GM23338 (cell line): Measurements from ENCODE around the gene MAMDC2. TPM values are rescaled to one million over a fixed set of nuclear protein-coding genes. Genes with fewer than 3 reads are reported as not detected.
"Not testable (repeated sequence)": the region's sequence is repeated elsewhere in the genome, so short reads cannot be mapped to it uniquely, and the experiment has no call there.

Experiments
- ATAC-seq: fragments of 200-7000 bp; cut with Tn5 transposase; 3 replicates; pipeline ENCODE4 v1.9.1; 2020
- DNase-seq: peaks from one replicate; pipeline ENCODE4 v3.0.0-alpha.2; 2015; ENCODE audit warnings: low spot score
- H2AFZ ChIP-seq: fragments of 200-600 bp; sonication (generic); 2 replicates; pipeline ENCODE4 v1.8.0; 2016; ENCODE audit warnings: antibody characterized with exemption, mild to moderate bottlenecking, moderate library complexity
- H3F3A ChIP-seq: fragments of 200-600 bp; sonication (generic); replicated peaks from 2 replicates; pipeline ENCODE4 v1.8.0; 2017; ENCODE audit warnings: antibody characterized with exemption, mixed run types, low read depth
- H3K27ac ChIP-seq: fragments of 200-600 bp; sonication (generic); 2 replicates; pipeline ENCODE4 v1.6.1; 2016; ENCODE audit warnings: low read depth
- H3K27me3 ChIP-seq: fragments of 200-600 bp; sonication (generic); 2 replicates; pipeline ENCODE4 v1.8.0; 2016; ENCODE audit warnings: mild to moderate bottlenecking, mixed run types, moderate library complexity; ENCODE audit not compliant: insufficient read depth
- H3K36me3 ChIP-seq: fragments of 200-600 bp; sonication (generic); 2 replicates; pipeline ENCODE4 v1.8.0; 2016; ENCODE audit warnings: mild to moderate bottlenecking; ENCODE audit not compliant: insufficient read depth
- H3K4me1 ChIP-seq: fragments of 200-600 bp; sonication (generic); 2 replicates; pipeline ENCODE4 v1.8.0; 2016; ENCODE audit warnings: mild to moderate bottlenecking, moderate library complexity; ENCODE audit not compliant: insufficient read depth
- H3K4me2 ChIP-seq: fragments of 200-600 bp; sonication (generic); 2 replicates; pipeline ENCODE4 v1.7.1; 2017; ENCODE audit warnings: mixed run types
- H3K4me3 ChIP-seq: fragments of 200-600 bp; sonication (generic); 2 replicates; pipeline ENCODE4 v1.6.1; 2016; ENCODE audit warnings: mixed run types
- H3K79me2 ChIP-seq: fragments of 200-600 bp; sonication (generic); replicated peaks from 2 replicates; pipeline ENCODE4 v1.8.0; 2017; ENCODE audit warnings: mild to moderate bottlenecking; ENCODE audit not compliant: insufficient read depth
- H3K9me2 ChIP-seq: fragments of 200-600 bp; sonication (generic); 2 replicates; pipeline ENCODE4 v1.8.0; 2017; ENCODE audit not compliant: insufficient read depth
- H4K20me1 ChIP-seq: fragments of 200-600 bp; sonication (generic); replicated peaks from 2 replicates; pipeline ENCODE4 v1.8.0; 2017; ENCODE audit warnings: mild to moderate bottlenecking; ENCODE audit not compliant: insufficient read depth
- H3K27ac Mint-ChIP-seq: 2 replicates; pipeline ENCODE4 v1.8.0; 2020; ENCODE audit warnings: inconsistent platforms, mild to moderate bottlenecking, moderate library complexity, mixed read lengths
- H3K27me3 Mint-ChIP-seq: 3 replicates; pipeline ENCODE4 v1.8.0; 2022; ENCODE audit warnings: low read depth, mild to moderate bottlenecking, moderate library complexity, mixed read lengths, inconsistent platforms; ENCODE audit not compliant: insufficient read depth, poor library complexity
- H3K36me3 Mint-ChIP-seq: 3 replicates; pipeline ENCODE4 v1.8.0; 2021; ENCODE audit warnings: low read depth, mild to moderate bottlenecking, inconsistent platforms, moderate library complexity, mixed read lengths
- H3K4me1 Mint-ChIP-seq: 3 replicates; pipeline ENCODE4 v1.8.0; 2020; ENCODE audit warnings: mild to moderate bottlenecking, inconsistent platforms, mixed read lengths
- H3K4me3 Mint-ChIP-seq: 3 replicates; pipeline ENCODE4 v1.8.0; 2021; ENCODE audit warnings: moderate library complexity, mild to moderate bottlenecking, inconsistent platforms, mixed read lengths
- H3K9me3 Mint-ChIP-seq: 3 replicates; pipeline ENCODE4 v1.8.0; 2020; ENCODE audit warnings: moderate library complexity, mild to moderate bottlenecking, inconsistent platforms, mixed read lengths
- CREB1 ChIP-seq: fragments of 250-450 bp; sonication (Bioruptor Pico); IDR thresholded peaks from 2 replicates; pipeline ENCODE4 v1.5.0; 2020; ENCODE audit warnings: low read depth, mild to moderate bottlenecking, moderate library complexity
- CTCF ChIP-seq, 2 experiments: fragments of 200-600 bp in 1 of 2; sonication (generic) in 1 of 2; conservative IDR thresholded peaks; 2 replicates each; pipeline versions ENCODE4 v1.5.1 to v1.6.1; 2016 to 2017; ENCODE audit warnings: antibody characterized with exemption in 2 of 2, low read depth in 2 of 2, mild to moderate bottlenecking in 2 of 2, moderate library complexity in 1 of 2
- EZH2phosphoT487 ChIP-seq: fragments of 200-600 bp; sonication (generic); IDR thresholded peaks from one replicate; pipeline ENCODE4 v1.8.1; 2018; ENCODE audit warnings: antibody characterized with exemption; ENCODE audit not compliant: unreplicated experiment
- POLR2AphosphoS5 ChIP-seq: IDR thresholded peaks from 2 replicates; pipeline ENCODE4 v1.6.1; 2016; ENCODE audit warnings: antibody characterized with exemption, low read depth
- STAT1 ChIP-seq: IDR thresholded peaks from one replicate; pipeline ENCODE4 v1.6.1; 2016; ENCODE audit warnings: antibody characterized with exemption; ENCODE audit not compliant: unreplicated experiment
- ZNF114 ChIP-seq: fragments of 250-450 bp; sonication (Bioruptor Pico); IDR thresholded peaks from 2 replicates; pipeline ENCODE4 v1.5.0; 2020; ENCODE audit warnings: mild to moderate bottlenecking, moderate library complexity
- ZNF331 ChIP-seq: fragments of 250-450 bp; sonication (Bioruptor Pico); IDR thresholded peaks from 2 replicates; pipeline ENCODE4 v1.5.0; 2020; ENCODE audit warnings: low read depth, mild to moderate bottlenecking, moderate library complexity
- polyA plus RNA-seq: library from polyadenylated mRNA; unstranded; fragments of >200 nt; fragmentation: Nextera tagmentation; extraction: Ambion mirVana; gene quantifications from 2 replicates; pipeline ENCODE4 v1.2.1, GENCODE V29; 2016
- total RNA-seq: library from RNA; depleted of rRNA; stranded (reverse); fragments of >200 nt; shearing (Covaris generic); gene quantifications from 2 replicates; pipeline ENCODE4 v1.2.3, GENCODE V29; 2014
- TF ChIP-seq, protein P1 (sequence below): fragments of 250-450 bp; sonication (Bioruptor Pico); IDR thresholded peaks from 2 replicates; pipeline ENCODE4 v1.5.0; 2020; ENCODE audit warnings: mild to moderate bottlenecking, moderate library complexity
- TF ChIP-seq, protein P2 (sequence below): IDR thresholded peaks from one replicate; pipeline ENCODE4 v1.6.1; 2018; ENCODE audit warnings: antibody characterized with exemption; ENCODE audit not compliant: unreplicated experiment

Gene MAMDC2
- total and polyA plus RNA-seq, 2 experiments from 2014 or later, result 7.7 to 19.6 TPM

- Histone ChIP-seq H3K27ac (no peak overlapping the region), H3K36me3 (0 out of 2 replicates have a peak, but pooled peaks cover 8% of the 10 kb centered on the region), H4K20me1 (no peaks in the 10 kb centered on the region), H3K79me2 (no peaks in the 10 kb centered on the region), H3F3A (no peaks in the 10 kb centered on the region), H3K4me3 (no peak overlapping the region), H3K27me3 (no peaks in the 10 kb centered on the region), H3K4me2 (no peak overlapping the region), H3K4me1 (no peaks in the 10 kb centered on the region), H2AFZ (no peak overlapping the region), H3K9me2 (no peaks in the 10 kb centered on the region)
- no peak overlapping the region for H3K27ac Mint-ChIP-seq
- TF ChIP-seq EZH2phosphoT487 (no peak), CTCF (conservative IDR thresholded peaks at IDR 0.05; ENCODE audit: low read depth in 2 of 2) (no peak), POLR2AphosphoS5 (no peak), ZNF331 (CRISPR knock-in tag) (no peak), STAT1 (no peak), CREB1 (no peak), ZNF114 (CRISPR knock-in tag) (no peak)
- TF ChIP-seq, protein P1, sequence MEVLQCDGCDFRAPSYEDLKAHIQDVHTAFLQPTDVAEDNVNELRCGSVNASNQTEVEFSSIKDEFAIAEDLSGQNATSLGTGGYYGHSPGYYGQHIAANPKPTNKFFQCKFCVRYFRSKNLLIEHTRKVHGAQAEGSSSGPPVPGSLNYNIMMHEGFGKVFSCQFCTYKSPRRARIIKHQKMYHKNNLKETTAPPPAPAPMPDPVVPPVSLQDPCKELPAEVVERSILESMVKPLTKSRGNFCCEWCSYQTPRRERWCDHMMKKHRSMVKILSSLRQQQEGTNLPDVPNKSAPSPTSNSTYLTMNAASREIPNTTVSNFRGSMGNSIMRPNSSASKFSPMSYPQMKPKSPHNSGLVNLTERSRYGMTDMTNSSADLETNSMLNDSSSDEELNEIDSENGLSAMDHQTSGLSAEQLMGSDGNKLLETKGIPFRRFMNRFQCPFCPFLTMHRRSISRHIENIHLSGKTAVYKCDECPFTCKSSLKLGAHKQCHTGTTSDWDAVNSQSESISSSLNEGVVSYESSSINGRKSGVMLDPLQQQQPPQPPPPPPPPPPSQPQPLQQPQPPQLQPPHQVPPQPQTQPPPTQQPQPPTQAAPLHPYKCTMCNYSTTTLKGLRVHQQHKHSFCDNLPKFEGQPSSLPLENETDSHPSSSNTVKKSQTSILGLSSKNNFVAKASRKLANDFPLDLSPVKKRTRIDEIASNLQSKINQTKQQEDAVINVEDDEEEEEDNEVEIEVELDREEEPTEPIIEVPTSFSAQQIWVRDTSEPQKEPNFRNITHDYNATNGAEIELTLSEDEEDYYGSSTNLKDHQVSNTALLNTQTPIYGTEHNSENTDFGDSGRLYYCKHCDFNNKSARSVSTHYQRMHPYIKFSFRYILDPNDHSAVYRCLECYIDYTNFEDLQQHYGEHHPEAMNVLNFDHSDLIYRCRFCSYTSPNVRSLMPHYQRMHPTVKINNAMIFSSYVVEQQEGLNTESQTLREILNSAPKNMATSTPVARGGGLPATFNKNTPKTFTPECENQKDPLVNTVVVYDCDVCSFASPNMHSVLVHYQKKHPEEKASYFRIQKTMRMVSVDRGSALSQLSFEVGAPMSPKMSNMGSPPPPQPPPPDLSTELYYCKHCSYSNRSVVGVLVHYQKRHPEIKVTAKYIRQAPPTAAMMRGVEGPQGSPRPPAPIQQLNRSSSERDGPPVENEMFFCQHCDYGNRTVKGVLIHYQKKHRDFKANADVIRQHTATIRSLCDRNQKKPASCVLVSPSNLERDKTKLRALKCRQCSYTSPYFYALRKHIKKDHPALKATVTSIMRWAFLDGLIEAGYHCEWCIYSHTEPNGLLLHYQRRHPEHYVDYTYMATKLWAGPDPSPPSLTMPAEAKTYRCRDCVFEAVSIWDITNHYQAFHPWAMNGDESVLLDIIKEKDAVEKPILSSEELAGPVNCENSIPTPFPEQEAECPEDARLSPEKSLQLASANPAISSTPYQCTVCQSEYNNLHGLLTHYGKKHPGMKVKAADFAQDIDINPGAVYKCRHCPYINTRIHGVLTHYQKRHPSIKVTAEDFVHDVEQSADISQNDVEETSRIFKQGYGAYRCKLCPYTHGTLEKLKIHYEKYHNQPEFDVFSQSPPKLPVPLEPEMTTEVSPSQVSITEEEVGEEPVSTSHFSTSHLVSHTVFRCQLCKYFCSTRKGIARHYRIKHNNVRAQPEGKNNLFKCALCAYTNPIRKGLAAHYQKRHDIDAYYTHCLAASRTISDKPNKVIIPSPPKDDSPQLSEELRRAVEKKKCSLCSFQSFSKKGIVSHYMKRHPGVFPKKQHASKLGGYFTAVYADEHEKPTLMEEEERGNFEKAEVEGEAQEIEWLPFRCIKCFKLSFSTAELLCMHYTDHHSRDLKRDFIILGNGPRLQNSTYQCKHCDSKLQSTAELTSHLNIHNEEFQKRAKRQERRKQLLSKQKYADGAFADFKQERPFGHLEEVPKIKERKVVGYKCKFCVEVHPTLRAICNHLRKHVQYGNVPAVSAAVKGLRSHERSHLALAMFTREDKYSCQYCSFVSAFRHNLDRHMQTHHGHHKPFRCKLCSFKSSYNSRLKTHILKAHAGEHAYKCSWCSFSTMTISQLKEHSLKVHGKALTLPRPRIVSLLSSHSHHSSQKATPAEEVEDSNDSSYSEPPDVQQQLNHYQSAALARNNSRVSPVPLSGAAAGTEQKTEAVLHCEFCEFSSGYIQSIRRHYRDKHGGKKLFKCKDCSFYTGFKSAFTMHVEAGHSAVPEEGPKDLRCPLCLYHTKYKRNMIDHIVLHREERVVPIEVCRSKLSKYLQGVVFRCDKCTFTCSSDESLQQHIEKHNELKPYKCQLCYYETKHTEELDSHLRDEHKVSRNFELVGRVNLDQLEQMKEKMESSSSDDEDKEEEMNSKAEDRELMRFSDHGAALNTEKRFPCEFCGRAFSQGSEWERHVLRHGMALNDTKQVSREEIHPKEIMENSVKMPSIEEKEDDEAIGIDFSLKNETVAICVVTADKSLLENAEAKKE (CRISPR knock-in tag), result no peak
- TF ChIP-seq, protein P2, sequence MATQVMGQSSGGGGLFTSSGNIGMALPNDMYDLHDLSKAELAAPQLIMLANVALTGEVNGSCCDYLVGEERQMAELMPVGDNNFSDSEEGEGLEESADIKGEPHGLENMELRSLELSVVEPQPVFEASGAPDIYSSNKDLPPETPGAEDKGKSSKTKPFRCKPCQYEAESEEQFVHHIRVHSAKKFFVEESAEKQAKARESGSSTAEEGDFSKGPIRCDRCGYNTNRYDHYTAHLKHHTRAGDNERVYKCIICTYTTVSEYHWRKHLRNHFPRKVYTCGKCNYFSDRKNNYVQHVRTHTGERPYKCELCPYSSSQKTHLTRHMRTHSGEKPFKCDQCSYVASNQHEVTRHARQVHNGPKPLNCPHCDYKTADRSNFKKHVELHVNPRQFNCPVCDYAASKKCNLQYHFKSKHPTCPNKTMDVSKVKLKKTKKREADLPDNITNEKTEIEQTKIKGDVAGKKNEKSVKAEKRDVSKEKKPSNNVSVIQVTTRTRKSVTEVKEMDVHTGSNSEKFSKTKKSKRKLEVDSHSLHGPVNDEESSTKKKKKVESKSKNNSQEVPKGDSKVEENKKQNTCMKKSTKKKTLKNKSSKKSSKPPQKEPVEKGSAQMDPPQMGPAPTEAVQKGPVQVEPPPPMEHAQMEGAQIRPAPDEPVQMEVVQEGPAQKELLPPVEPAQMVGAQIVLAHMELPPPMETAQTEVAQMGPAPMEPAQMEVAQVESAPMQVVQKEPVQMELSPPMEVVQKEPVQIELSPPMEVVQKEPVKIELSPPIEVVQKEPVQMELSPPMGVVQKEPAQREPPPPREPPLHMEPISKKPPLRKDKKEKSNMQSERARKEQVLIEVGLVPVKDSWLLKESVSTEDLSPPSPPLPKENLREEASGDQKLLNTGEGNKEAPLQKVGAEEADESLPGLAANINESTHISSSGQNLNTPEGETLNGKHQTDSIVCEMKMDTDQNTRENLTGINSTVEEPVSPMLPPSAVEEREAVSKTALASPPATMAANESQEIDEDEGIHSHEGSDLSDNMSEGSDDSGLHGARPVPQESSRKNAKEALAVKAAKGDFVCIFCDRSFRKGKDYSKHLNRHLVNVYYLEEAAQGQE, result no peak
- ATAC-seq (no peak), DNase-seq (no peak)
- H3K9me3 Mint-ChIP-seq, result peaks cover 19% of the 10 kb centered on the region
- peaks cover 5% of the 10 kb centered on the region for H3K4me1 Mint-ChIP-seq
- H3K36me3 Mint-ChIP-seq, result peaks cover 19% of the 10 kb centered on the region
- H3K4me3 Mint-ChIP-seq, result no peak overlapping the region
- peaks cover 8% of the 10 kb centered on the region for H3K27me3 Mint-ChIP-seq
Observed at GRCh38 chr9:70036641-70037040, 7.0 kb upstream of the MAMDC2 start.

- H3K4me1 ChIP-seq, H3F3A ChIP-seq, H3K4me3 Mint-ChIP-seq, H3K79me2 ChIP-seq, H3K36me3 ChIP-seq, H3K27ac Mint-ChIP-seq, H3K27me3 ChIP-seq, H3K4me3 ChIP-seq, H2AFZ ChIP-seq, ATAC-seq, H3K27me3 Mint-ChIP-seq, H4K20me1 ChIP-seq, H3K9me2 ChIP-seq, H3K4me2 ChIP-seq: not testable (repeated sequence)
- peaks cover 19% of the 10 kb centered on the region for H3K36me3 Mint-ChIP-seq
- H3K9me3 Mint-ChIP-seq, result peaks cover 19% of the 10 kb centered on the region
- H3K4me1 Mint-ChIP-seq, result peaks cover 18% of the 10 kb centered on the region
- H3K27ac ChIP-seq, result peak overlapping the region; percentile 88; the same call in 1 of the 2 replicates
- DNase-seq, result peak; percentile 64
Observed at GRCh38 chr9:70038171-70038621, 5.5 kb upstream of the MAMDC2 start.
